ENCODE measurements around the gene SNX25.
"Not testable (repeated sequence)": the region's sequence is repeated elsewhere in the genome, so short reads cannot be mapped to it uniquely, and the experiment has no call there.

Gene SNX25

GRCh38 chr4:185203486-185204237, 5.7 kb upstream of the SNX25 start, which contains the start of gene CFAP97:
TSS of gene CFAP97 (minus strand) at chr4:185204000. CDS start at chr4:185191196, 12,804 bp downstream.
- peak; percentile 73 for DNase-seq
- in situ Hi-C loops (cut with MboI; ENCODE audit: low pct_unique_long_range_greater_than_20kb, low sequenced_read_pairs): no loop called here

DNA sequence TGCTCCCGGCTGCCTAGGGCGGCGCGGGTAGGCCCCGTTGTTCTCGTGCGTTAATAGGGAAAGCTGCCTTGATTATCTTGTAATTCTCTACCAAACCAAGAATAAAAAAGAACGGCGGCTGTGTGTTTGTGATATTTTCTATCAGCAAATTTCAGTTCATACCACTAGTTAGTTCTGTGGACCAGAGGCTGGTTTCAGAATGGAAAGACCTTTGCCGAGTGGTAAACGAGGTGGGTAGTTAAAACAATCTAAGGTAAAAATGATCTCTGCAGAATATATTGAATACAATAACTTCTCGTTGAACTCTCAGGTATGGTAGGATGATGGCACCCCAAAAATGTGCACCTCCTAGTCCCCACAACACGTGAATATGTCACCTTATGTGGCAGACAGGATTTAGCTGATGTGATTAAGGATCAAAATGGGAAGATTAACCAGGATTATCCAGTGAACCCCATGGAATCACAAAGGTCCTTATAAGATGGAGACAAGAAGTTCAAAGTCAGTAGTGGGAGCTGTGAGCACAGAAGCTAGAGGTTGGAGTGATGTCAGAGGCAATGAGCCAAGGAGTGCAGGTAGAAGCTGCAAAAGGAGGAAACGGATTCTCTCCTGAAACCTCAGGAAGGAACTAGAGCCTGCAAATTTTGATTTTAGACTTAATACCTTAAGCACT, 5.0 kb upstream of the SNX25 start:
- DNase-seq: peak; percentile 35
- in situ Hi-C loops (cut with MboI; ENCODE audit: low pct_unique_long_range_greater_than_20kb, low sequenced_read_pairs): no loop called here

DNA sequence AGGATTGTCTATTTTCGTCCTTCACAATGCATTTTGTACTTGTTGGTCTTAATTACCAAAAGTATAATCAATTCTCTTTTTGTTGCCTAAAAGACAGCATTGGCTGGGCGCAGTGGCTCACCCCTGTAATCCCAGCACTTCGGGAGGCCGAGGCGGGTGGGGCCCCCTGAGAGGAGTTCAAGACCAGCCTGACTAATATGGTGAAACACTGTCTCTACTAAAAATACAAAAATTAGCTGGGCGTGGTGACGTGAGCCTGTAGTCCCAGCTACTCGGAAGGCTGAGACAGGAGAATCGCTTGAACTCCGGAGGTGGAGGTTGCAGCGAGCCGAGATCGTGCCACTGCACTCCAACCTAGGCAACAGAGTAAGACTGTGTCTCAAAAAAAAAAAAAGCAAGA, 4.3 kb upstream of the SNX25 start:
- in situ Hi-C loops (cut with MboI; ENCODE audit: low pct_unique_long_range_greater_than_20kb, low sequenced_read_pairs); DNase-seq: not testable (repeated sequence)

GRCh38 chr4:185205697-185206342, 3.6 kb upstream of the SNX25 start:
- DNase-seq: no peak
- in situ Hi-C loops (cut with MboI; ENCODE audit: low pct_unique_long_range_greater_than_20kb, low sequenced_read_pairs): no loop called here

DNA sequence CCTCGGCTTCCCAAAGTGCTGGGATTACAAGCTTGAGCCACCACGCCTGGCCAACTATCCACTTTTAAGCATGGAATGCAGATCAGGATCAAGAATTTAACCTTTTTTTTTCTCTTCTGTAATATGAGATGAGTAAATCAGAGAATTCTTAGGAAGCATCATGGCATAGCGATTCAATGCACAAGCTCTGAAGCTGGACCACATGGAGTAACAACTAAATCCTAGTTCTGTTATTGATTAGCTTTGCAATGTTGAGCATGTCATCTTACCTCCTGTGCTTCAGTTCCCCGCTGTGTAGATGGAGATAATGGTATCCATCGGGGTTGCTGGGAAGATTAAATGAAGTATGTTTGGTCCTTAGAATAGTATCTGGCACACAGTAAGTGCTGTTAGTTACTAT, 1.9 kb upstream of the SNX25 start:
- in situ Hi-C loops (cut with MboI; ENCODE audit: low pct_unique_long_range_greater_than_20kb, low sequenced_read_pairs): no loop called here
- DNase-seq: no peak

- in situ Hi-C loops (cut with MboI; ENCODE audit: low pct_unique_long_range_greater_than_20kb, low sequenced_read_pairs); DNase-seq: not testable (repeated sequence)
Observed at GRCh38 chr4:185209852-185210101, 379 bp downstream of the SNX25 start.

DNA sequence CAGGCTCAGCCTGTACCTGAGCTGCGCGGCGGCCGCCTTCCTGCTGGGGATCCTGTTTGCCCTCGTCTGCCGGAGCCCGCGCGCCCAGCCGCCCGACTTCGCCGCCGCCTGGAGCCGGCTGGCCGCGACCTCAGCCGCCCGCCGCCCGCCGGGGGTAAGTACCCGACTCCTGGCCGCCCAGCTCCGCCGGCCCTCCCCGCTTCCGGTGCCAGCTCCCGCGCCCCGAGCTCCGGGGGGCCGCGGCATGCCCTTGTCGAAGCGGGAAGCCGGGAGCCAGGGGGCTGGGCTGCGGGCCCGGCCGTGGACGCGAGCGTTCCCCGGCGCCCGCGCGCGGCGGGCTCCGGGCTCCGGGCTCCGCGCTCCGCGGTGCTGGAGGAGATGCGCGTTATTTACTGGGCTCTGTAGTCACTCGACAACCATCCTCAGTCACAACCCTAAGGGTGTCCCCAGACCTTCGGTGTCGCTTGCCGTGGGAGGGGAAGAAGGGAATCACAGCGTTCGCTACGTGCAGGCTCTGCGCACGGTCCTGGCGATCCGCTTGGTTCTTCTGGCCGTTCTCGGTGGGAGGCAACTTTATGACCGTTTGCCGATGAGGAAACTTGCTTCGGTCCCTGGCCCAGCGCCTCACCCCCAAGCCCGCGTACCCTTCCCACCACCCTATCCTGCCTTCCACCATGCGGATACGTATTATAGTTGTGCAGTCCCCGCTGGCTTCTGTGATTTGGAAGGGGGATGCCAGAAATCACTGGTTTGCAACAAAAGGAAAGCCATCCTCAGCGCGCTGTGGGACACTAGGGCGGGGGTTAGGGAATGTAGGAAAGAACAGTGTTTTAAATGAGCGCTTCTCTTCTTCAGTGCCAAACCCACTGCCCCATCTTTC, 944 bp downstream of the SNX25 start:
- in situ Hi-C loops (cut with MboI; ENCODE audit: low pct_unique_long_range_greater_than_20kb, low sequenced_read_pairs): no loop called here
- peak; percentile 49 for DNase-seq

- DNase-seq: no peak
- in situ Hi-C loops (cut with MboI; ENCODE audit: low pct_unique_long_range_greater_than_20kb, low sequenced_read_pairs): no loop called here
Observed at GRCh38 chr4:185211035-185211434, 1.6 kb downstream of the SNX25 start.

DNA sequence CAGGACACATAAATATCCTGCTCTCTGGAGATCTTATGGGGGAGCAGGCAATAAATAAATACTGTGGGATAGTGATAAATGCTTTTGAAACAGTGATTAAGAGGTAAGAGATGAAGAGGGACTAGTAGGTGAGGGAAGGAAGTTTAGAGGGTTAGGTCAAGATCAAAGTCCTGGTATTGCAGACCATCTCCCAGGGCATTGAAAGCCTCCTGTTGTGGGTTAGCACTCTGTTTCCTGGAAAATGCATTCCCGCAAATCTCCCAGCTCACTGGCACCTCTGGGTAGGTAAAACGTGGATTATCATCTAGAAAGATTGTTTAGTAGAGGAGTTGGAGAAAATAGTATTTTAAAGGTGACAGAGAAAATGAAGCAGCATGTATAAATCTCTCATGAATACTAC, 2.2 kb downstream of the SNX25 start:
- in situ Hi-C loops (cut with MboI; ENCODE audit: low pct_unique_long_range_greater_than_20kb, low sequenced_read_pairs): no loop called here
- DNase-seq: no peak

GRCh38 chr4:185212581-185212980, 3.2 kb downstream of the SNX25 start:
- DNase-seq: no peak
- in situ Hi-C loops (cut with MboI; ENCODE audit: low pct_unique_long_range_greater_than_20kb, low sequenced_read_pairs): no loop called here

GRCh38 chr4:185213877-185214276, 4.5 kb downstream of the SNX25 start:
- peak; percentile 86 for DNase-seq
- in situ Hi-C loops (cut with MboI; ENCODE audit: low pct_unique_long_range_greater_than_20kb, low sequenced_read_pairs): no loop called here

GRCh38 chr4:185215261-185215660, 5.9 kb downstream of the SNX25 start:
- in situ Hi-C loops (cut with MboI; ENCODE audit: low pct_unique_long_range_greater_than_20kb, low sequenced_read_pairs): no loop called here
- no peak for DNase-seq

DNA sequence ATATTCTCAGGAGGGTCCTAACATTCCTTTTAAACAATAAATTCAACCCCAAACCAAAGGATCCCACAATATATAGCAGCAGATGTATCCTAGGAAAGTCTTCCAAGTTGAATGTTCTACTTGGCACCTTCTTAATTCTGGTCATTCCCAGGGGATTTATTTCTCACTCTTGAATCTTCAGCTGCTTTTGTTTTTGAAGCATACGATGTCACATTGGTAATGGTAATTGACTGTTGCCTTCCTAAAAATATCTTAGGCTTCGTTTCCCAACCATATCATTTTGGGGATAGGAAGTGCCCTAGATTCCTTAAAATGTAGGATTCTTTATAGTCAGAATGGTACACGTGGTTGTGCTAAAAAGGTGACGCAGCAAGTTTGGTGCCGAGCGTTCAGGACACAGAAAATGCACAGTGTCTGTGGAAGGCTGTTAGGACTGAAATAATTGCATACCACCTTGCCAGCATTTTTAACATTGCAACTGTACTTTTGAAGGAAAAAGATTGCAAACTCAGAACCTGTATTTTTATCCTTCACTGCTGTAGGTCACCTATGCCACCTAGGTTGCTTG, 8.1 kb downstream of the SNX25 start:
- in situ Hi-C loops (cut with MboI; ENCODE audit: low pct_unique_long_range_greater_than_20kb, low sequenced_read_pairs): no loop called here
- no peak for DNase-seq

DNA sequence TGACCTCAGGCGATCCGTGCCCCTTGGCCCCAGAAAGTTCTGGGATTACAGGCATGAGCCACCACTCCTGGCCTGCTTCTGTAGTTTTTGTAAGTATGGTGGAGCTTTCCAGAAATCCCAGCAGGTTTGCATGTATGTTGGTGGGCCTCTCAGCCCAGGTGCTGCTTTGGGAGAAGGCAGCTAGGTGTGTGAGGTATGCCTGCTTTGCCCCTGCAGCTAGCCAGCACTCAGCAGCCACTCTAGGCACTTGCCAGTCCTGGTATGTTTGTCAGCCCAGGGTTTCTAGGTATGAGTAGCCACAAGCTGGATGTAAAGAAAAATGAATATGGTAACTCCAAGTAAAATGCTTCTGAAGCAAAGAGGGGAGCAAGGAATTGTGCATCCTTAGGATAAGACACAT, 8.9 kb downstream of the SNX25 start:
- in situ Hi-C loops (cut with MboI; ENCODE audit: low pct_unique_long_range_greater_than_20kb, low sequenced_read_pairs): no loop called here
- DNase-seq: no peak

DNA sequence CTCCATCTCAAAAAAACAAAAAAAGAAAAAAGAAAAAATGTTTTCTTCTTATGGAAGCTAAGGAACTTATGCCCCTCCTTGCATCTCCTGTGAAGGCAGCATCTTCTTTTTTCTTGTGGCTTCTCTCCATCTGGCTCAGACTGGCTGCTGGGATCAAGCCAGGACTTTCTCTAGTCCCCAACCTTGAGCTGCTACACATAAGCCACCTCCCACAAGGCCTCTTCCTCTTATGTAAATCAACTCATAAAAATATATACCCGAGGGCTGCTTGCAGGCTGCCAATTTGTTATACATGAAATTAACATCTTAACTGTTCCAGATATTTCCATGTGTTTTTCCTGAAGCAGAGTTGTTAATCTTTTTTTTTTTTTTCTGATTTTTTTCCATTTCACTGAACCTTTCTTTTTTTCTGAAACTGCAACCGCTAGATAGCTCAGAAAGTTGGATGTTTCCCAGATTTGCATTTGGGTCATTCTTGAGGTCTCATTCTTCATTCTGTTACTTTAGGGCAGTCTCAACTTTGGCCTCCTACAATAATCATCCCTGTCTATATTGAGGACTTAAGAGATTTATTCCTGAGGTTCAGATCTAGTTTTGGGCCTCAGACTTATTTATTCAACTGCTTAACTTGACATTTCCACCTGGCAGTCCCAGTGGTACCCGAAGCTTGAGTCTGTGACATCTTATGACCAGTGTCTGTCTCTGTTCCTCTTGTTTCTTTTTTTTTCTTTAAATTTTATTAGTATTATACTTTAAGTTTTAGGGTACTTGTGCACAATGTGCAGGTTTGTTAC, 10.3 kb downstream of the SNX25 start:
- peak; percentile 81 for DNase-seq
- in situ Hi-C loops (cut with MboI; ENCODE audit: low pct_unique_long_range_greater_than_20kb, low sequenced_read_pairs): no loop called here

DNA sequence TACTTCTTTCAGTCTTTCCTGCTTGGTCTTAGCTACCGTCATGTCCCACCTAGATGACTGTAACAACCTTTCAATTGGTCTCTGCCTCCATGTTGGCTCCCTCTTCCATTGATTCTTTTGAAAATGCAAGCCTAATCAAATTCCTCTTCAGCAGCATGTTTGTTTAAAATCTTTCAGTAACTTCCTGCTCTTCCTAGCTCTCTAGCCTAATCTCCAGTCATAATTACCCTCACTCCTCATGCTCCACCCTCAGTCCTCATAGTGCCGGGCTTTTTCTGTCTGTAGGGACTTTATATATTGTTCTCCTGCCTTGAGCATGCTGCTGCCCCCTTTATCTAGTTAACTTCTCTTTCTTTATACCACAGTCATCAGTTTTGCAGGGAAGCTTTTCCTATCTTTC, 12.1 kb downstream of the SNX25 start:
- no peak for DNase-seq
- in situ Hi-C loops (cut with MboI; ENCODE audit: low pct_unique_long_range_greater_than_20kb, low sequenced_read_pairs): no loop called here

DNA sequence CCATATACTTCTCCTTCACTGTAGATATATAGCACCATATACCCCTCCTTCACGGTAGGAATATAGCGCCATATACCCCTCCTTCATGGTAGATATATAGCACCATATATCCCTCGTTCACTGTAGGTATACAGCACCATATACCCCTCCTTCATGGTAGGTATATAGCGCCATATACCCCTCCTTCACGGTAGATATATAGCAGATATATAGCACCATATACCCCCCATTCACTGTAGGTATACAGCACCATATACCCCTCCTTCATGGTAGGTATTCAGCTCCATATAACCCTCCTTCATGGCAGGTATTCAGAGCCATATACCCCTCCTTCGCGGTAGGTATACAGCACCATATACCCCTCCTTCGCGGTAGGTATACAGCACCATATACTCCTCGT, 12.5 kb downstream of the SNX25 start:
- in situ Hi-C loops (cut with MboI; ENCODE audit: low pct_unique_long_range_greater_than_20kb, low sequenced_read_pairs): no loop called here

DNA sequence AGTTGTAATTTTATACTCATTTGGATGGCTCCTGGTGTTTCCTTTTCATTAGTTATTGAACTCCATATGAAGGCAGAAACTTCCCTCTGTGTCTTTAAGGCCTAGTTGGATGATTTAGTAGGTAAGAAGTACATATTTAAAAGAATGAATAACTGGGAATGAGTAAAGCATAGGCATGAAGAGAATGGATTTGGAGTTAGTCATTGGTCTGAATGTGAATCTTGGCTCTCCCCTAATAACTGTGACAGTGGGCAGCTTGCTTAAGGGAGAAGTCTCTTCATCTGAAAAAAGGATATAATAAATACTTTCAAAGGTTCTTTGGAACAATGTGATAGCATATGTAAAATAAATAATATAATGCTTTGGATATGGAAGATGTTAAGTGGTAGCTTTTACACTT, 13.2 kb downstream of the SNX25 start:
- in situ Hi-C loops (cut with MboI; ENCODE audit: low pct_unique_long_range_greater_than_20kb, low sequenced_read_pairs): no loop called here
- no peak for DNase-seq

More for the DNA sequence above, 12.5 kb downstream of the SNX25 start:
- DNase-seq: no peak

- in situ Hi-C loops (cut with MboI; ENCODE audit: low pct_unique_long_range_greater_than_20kb, low sequenced_read_pairs): no loop called here
Observed at GRCh38 chr4:185224597-185224996, 15.2 kb downstream of the SNX25 start.

More at GRCh38 chr4:185224597-185224996, 15.2 kb downstream of the SNX25 start:
- DNase-seq: peak; percentile 15
